CD4-positive, alpha-beta T cell treated with Interleukin-21 for 1 hour (primary cell): Measurements from ENCODE around the gene DCTN4.

Experiments used
- DNase-seq: peaks from one replicate; pipeline ENCODE4 v3.0.0-alpha.2; 2020

Gene DCTN4

DNA sequence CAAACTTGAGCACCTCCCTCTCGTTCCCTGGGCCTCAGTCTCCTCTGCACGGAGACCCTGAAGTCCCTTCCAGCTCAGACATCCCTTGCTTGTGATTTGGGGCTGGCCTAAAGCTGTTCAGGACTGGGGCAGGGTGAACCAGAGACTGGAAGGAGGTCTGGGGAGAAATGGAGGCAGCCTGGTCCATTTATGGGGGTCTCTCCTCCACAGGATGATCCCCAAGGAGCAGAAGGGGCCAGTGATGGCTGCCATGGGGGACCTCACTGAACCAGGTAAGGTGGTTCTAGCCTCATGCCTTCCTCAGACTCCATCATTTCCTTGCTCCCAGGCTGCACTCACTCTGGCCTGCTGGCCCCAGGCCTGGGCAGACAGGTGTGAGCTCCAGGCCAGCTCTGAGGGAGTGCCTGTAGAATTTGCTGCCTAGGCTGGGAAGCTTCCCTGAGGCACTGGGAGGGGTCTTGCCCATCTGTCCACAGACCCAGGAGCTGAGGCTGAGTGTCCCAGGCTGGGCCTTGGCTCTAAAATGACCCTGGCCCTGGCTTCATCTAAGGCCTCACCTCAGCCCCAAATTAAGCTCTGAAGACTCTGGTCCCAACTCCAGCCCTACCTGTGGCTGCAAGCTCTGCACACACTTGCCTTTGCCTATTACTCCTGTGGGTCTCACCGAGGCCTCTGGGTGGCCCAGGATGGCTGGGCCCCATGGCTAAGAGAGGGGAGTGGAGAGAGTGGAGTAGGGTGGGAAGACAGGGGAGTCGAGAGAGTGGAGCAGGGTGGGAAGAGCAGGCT lies 95.9 kb downstream of the DCTN4 start:
- DNase-seq, result no peak

DNA sequence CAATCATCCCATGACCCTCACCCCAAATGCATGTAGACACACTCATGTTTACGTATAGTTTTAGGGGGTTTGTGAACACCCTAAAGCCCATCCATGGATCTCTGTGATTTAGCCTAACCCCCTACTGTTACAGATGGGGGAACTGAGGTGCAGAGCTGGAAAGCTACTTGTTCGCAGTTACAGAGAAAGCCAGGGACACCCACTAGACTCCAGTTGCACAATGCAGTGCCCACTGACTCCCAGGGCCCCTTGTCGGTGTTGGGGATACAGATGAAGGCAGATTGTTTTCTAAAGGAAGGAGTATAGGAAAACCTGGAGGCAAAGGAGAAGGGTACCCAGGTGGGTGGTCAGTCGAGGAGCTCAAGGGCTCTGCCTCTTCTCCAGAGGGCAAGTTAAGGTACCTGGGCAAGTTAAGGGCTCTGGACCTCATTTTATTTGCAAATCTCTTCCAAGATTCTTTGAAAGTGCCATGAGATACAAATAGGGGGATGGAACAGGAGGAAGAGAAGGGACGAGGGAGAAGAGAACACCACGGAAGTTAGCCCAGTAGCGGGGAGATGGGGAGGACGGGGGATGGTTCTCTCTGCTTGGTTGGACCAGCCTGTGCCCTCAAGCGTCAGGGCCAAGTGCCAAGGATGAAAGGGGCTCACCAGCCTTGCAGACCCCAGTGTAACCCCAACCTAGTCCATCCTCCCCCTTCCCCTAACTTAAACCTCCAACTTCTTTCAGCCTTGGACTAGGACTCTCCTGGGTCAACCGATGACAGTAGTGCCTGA lies 96.8 kb downstream of the DCTN4 start:
- no peak for DNase-seq

DNA sequence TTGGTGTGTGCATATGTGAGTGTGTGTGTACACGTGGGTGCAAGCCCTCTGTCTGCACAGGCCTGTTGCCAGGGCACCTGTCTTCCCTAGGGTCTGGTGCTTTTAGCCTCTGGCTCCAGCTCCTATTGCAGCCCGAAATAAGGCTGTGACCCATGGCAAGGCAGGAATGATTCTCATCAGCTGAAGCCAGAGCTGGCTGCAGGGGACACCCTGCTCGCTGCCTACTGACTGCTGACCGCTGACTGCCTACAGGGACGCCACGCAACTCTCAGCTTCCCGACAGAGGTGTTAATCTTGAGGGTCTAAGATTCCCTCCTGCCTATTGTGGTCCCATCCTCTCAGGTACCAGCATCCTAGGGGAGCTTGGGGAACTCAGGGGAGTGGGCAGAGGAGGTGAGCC lies 97.7 kb downstream of the DCTN4 start, which contains the start of gene MYOZ3:
MYOZ3 (plus strand) TSS at position 166 of the 400 bp plus-strand sequence. CDS start 1,691 bp downstream, outside the sequence.
- no peak for DNase-seq

DNA sequence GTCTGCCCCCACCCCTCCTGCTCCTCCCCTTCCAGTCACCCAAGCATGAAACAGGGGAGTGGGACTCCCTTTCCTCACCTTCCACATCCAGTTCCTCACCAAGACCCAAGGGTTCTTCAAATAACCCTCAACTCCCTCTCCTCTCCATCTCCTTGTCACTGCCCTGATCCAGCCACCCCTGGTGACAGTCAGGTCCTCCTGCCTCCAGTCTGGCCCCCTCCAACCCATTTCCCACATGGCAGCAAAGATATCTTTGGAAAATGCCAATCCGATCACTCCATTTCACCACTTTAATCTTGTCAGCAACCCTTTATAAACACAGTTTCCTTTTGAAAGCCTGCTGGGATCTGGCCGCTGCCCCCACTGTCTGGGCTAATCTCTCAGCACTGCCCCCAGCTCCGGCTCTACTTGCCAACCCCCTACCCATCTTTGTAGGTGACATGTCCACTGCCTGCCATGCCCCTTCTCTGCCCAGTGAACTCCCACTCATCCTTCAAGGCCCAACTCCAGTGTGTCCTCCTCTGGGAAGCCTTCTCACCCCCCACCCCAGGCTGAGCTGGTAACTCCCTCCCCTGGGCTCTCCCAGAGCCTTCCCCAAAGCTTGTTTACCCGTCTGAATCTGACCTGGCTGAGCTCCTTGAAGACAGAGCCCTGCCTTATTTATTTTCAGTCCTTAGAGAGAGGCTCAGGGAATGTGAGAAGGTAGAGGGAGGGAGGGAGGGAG lies 98.5 kb downstream of the DCTN4 start:
- no peak for DNase-seq

DNA sequence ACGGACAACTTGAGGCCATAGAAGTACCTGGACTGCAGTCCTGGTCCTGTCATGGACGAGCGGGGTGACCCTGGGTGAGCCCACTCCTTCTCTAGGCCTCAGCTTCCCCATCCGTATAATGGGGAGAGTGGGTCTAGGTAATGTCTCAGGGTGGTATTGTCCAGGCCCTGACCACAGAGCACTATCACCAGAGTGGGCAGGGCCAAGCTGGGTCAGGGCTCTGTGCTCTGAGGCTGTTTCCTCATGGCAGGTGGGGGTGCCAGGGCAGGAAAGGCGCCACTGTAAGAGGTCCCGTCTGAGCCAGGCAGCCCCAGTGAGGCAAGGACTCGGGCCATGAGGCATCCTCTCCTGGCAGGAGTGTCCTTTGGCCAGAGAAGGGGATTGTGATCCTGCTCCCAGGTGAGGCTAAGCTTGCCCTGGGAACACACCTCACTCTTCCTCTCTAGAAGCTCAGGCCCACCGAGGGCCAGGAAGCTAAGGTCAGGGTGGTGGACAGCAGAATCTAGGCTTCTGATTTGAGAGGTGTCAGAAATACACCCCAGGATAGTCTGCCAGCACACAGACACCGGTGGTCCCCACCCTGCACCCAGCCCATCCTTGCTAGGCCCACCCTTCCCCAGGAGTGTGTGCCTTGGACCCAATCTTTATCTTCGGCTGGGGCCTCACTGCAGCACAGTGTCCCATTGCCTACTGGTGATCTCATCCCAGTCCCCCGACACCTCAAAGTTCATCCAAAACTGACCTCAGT lies 99.3 kb downstream of the DCTN4 start:
- DNase-seq, result no peak

DNA sequence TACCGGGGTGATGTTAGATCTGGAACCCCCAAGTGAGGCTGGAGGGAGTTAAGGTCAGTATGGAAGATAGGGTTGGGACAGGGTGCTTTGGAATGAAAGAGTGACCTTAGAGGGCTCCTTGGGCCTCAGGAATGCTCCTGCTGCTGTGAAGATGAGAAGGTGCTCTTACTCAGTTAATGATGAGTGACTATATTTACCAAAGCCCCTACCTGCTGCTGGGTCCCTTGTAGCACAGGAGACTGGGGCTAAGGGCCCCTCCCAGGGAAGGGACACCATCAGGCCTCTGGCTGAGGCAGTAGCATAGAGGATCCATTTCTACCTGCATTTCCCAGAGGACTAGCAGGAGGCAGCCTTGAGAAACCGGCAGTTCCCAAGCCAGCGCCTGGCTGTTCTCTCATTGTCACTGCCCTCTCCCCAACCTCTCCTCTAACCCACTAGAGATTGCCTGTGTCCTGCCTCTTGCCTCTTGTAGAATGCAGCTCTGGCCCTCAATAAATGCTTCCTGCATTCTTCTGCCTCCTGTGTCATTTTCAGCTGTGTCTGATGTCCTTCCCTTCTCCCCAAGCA lies 100.0 kb downstream of the DCTN4 start:
- no peak for DNase-seq
